Measurements from ENCODE around the gene SNX11.

Gene SNX11

DNA sequence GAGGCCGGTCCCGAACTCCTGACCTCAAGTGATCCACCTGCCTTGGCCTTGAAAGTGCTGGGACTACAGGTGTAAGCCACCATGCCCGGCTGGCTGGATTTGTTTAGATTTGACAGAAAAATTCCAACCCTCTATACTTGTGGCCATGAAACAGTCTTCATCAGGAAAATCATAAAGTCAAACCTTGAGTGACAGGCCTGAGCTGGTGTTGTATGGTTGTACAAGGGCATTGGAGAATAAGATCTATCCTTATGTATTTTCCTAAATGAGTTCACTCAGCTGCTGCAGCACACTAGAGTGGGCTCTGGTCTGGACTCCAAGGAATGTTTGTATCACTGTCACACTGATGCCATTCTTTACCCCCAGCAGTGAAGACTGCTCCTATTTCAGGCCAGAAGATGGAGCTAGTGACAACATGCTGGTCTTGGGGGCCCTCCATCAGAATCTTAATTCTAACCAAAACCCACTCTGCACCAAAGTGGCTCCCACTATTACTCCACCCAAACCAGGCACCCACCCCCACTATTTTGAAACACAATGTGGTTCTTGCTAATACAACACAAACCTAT is 27.4 kb downstream of the SNX11 start:
- Histone ChIP-seq H3K4me3 (replicated peaks; ENCODE audit: insufficient read depth, low read length) (no peak overlapping the region), H3K27ac (replicated peaks) (no peak overlapping the region), H3K27me3 (ENCODE audit: insufficient read depth, poor library complexity, severe bottlenecking) (no peaks in the 10 kb centered on the region)
- TF ChIP-seq SPI1 (IDR thresholded peaks at IDR 0.05; ENCODE audit: borderline replicate concordance, low read depth) = no peak
- TF ChIP-seq, protein P1, sequence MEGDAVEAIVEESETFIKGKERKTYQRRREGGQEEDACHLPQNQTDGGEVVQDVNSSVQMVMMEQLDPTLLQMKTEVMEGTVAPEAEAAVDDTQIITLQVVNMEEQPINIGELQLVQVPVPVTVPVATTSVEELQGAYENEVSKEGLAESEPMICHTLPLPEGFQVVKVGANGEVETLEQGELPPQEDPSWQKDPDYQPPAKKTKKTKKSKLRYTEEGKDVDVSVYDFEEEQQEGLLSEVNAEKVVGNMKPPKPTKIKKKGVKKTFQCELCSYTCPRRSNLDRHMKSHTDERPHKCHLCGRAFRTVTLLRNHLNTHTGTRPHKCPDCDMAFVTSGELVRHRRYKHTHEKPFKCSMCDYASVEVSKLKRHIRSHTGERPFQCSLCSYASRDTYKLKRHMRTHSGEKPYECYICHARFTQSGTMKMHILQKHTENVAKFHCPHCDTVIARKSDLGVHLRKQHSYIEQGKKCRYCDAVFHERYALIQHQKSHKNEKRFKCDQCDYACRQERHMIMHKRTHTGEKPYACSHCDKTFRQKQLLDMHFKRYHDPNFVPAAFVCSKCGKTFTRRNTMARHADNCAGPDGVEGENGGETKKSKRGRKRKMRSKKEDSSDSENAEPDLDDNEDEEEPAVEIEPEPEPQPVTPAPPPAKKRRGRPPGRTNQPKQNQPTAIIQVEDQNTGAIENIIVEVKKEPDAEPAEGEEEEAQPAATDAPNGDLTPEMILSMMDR (IDR thresholded peaks at IDR 0.05; ENCODE audit: insufficient read depth, low read length) = peak; percentile 2
- no peak for DNase-seq (ENCODE audit: low read depth in 1 of 2, low spot score in 1 of 2)

DNA sequence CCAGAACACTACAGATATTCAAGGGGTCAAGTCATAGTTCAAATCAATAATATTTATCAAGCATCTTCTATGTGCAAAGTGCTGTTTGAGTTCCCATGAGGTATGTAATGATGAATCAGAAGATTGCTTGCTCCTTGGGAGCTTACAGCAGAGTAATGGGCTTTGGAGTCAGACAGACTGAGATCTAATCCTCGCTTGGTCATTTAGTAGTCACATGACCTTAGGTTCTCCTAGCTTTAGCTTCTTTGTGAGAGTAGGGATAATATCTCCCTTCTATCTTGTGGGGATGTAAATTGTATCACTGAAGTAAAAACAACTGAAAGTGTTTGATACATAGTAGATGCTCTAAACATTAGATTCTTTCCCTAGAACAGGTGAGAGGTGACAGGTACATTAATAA is 30.1 kb downstream of the SNX11 start:
- DNase-seq (ENCODE audit: low read depth in 1 of 2, low spot score in 1 of 2) = no peak
- TF ChIP-seq GABPA (IDR thresholded peaks at IDR 0.05; ENCODE audit: low read depth) = no peak
- no peak for TF ChIP-seq POLR2AphosphoS5 (IDR thresholded peaks at IDR 0.05; ENCODE audit: low read depth)
- Histone ChIP-seq H3K27me3 (ENCODE audit: insufficient read depth, poor library complexity, severe bottlenecking) (no peaks in the 10 kb centered on the region), H3K27ac (replicated peaks) (no peak overlapping the region), H3K4me3 (replicated peaks; ENCODE audit: insufficient read depth, low read length) (no peak overlapping the region)

DNA sequence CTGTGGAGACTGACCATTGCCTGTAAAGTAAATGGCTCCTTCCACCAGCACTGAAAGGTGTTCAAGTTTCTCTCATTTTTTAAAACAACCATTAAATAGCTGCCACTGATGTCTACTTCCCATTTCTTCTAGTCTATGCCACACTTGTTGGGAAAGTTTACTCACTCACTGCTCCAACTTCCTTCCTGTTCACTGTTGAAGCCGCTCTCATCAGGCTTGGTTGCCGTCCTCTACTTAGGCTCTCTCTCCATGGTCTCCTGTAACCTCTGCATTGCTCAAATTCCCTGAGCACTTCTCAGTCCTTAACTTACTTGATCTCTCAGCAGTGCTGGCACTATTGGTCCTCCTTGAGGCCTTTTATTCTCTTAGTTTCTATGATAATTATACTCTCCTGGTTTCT is 32.4 kb downstream of the SNX11 start:
- peak overlapping the region; percentile 55 for H3K27ac ChIP-seq (replicated peaks)
- H3K27me3 ChIP-seq (ENCODE audit: insufficient read depth, poor library complexity, severe bottlenecking) = peaks cover 3% of the 10 kb centered on the region
- TF ChIP-seq, protein P1 (IDR thresholded peaks at IDR 0.05; ENCODE audit: insufficient read depth, low read length) = no peak
- TF ChIP-seq POLR2AphosphoS5 (IDR thresholded peaks at IDR 0.05; ENCODE audit: low read depth) = peak; percentile 45; the same call in 1 of the 2 replicates
- TF ChIP-seq SPI1 (IDR thresholded peaks at IDR 0.05; ENCODE audit: borderline replicate concordance, low read depth) = peak; percentile 81
- TF ChIP-seq, protein P2, sequence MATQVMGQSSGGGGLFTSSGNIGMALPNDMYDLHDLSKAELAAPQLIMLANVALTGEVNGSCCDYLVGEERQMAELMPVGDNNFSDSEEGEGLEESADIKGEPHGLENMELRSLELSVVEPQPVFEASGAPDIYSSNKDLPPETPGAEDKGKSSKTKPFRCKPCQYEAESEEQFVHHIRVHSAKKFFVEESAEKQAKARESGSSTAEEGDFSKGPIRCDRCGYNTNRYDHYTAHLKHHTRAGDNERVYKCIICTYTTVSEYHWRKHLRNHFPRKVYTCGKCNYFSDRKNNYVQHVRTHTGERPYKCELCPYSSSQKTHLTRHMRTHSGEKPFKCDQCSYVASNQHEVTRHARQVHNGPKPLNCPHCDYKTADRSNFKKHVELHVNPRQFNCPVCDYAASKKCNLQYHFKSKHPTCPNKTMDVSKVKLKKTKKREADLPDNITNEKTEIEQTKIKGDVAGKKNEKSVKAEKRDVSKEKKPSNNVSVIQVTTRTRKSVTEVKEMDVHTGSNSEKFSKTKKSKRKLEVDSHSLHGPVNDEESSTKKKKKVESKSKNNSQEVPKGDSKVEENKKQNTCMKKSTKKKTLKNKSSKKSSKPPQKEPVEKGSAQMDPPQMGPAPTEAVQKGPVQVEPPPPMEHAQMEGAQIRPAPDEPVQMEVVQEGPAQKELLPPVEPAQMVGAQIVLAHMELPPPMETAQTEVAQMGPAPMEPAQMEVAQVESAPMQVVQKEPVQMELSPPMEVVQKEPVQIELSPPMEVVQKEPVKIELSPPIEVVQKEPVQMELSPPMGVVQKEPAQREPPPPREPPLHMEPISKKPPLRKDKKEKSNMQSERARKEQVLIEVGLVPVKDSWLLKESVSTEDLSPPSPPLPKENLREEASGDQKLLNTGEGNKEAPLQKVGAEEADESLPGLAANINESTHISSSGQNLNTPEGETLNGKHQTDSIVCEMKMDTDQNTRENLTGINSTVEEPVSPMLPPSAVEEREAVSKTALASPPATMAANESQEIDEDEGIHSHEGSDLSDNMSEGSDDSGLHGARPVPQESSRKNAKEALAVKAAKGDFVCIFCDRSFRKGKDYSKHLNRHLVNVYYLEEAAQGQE (IDR thresholded peaks at IDR 0.05; ENCODE audit: insufficient replicate concordance, low read depth) = no peak
- TF ChIP-seq GABPA (IDR thresholded peaks at IDR 0.05; ENCODE audit: low read depth) = no peak
- H3K4me3 ChIP-seq (replicated peaks; ENCODE audit: insufficient read depth, low read length) = no peak overlapping the region
- peak in 1 of 2 experiments; percentile 75 for DNase-seq (ENCODE audit: low read depth in 1 of 2, low spot score in 1 of 2)

DNA sequence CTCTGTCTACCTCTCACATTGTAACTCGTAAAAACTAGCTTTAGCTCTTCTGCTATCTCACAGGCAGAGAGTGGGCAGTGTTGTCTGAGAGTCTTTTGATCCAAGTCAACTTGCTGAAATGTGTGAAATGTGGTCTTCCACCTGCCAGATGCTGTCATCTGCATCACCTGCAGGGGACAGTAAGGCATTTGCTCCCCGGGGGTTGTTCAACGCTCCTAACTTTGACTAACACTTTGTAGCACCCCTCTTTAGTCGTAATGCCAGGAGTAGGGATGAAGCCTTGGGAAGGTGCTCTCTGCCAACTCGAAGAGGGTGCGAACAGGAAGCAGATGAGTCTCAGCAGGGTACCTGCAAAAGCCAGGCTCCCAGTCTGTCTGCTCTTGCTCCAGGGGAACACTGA is 36.1 kb downstream of the SNX11 start:
- no peak for TF ChIP-seq POLR2AphosphoS5 (IDR thresholded peaks at IDR 0.05; ENCODE audit: low read depth)
- no peak for TF ChIP-seq SPI1 (IDR thresholded peaks at IDR 0.05; ENCODE audit: borderline replicate concordance, low read depth)
- TF ChIP-seq, protein P2 (IDR thresholded peaks at IDR 0.05; ENCODE audit: insufficient replicate concordance, low read depth) = no peak
- TF ChIP-seq, protein P1 (IDR thresholded peaks at IDR 0.05; ENCODE audit: insufficient read depth, low read length) = no peak
- TF ChIP-seq GABPA (IDR thresholded peaks at IDR 0.05; ENCODE audit: low read depth) = no peak
- no peak for DNase-seq (ENCODE audit: low read depth in 1 of 2, low spot score in 1 of 2)
- Histone ChIP-seq H3K27ac (replicated peaks) (no peak overlapping the region), H3K4me3 (replicated peaks; ENCODE audit: insufficient read depth, low read length) (no peak overlapping the region), H3K27me3 (ENCODE audit: insufficient read depth, poor library complexity, severe bottlenecking) (peaks cover 8% of the 10 kb centered on the region)

Data from HL-60 (cell line).